Fibroblast of lung (primary cell): ENCODE results near the gene TRIM54.

Experiments
- EZH2 ChIP-seq: IDR thresholded peaks from 2 replicates; pipeline ENCODE4 v1.5.1; 2012; ENCODE audit warnings: low read length, control low read depth, mild to moderate bottlenecking; ENCODE audit errors: missing control alignments
- TF ChIP-seq, protein P1 (sequence below), 2 donors: IDR thresholded peaks in 1 of 2; conservative IDR thresholded peaks in 1 of 2; 1 replicate in 1 of 2; 2 replicates in 1 of 2; pipeline ENCODE4 v1.5.1; 2011 to 2012; ENCODE audit warnings: low read length in 2 of 2, control low read depth in 1 of 2, inconsistent platforms in 1 of 2, low read depth in 1 of 2, mild to moderate bottlenecking in 1 of 2

DNA sequence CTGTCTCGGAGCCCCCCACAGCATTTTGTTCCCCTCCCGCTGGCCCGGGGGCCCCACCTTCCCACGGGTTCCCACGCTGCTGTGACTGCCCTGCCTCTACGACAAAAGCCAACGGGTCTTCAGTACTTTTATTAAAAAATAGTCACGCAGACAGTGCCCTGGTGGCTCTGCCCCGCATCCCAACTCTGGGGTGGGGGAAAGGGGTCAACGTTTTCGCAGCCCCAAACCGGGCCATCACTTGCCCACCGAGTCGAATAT, 25.0 kb downstream of the TRIM54 start:
- TF ChIP-seq, protein P1, sequence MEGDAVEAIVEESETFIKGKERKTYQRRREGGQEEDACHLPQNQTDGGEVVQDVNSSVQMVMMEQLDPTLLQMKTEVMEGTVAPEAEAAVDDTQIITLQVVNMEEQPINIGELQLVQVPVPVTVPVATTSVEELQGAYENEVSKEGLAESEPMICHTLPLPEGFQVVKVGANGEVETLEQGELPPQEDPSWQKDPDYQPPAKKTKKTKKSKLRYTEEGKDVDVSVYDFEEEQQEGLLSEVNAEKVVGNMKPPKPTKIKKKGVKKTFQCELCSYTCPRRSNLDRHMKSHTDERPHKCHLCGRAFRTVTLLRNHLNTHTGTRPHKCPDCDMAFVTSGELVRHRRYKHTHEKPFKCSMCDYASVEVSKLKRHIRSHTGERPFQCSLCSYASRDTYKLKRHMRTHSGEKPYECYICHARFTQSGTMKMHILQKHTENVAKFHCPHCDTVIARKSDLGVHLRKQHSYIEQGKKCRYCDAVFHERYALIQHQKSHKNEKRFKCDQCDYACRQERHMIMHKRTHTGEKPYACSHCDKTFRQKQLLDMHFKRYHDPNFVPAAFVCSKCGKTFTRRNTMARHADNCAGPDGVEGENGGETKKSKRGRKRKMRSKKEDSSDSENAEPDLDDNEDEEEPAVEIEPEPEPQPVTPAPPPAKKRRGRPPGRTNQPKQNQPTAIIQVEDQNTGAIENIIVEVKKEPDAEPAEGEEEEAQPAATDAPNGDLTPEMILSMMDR (conservative IDR thresholded peaks at IDR 0.05 in 1 of 2, IDR thresholded peaks at IDR 0.05 in 1 of 2; ENCODE audit: low read depth in 1 of 2, low read length in 2 of 2): no peak
- TF ChIP-seq EZH2: no peak
